ENCODE results near the gene HRG.

HRG gene

DNA sequence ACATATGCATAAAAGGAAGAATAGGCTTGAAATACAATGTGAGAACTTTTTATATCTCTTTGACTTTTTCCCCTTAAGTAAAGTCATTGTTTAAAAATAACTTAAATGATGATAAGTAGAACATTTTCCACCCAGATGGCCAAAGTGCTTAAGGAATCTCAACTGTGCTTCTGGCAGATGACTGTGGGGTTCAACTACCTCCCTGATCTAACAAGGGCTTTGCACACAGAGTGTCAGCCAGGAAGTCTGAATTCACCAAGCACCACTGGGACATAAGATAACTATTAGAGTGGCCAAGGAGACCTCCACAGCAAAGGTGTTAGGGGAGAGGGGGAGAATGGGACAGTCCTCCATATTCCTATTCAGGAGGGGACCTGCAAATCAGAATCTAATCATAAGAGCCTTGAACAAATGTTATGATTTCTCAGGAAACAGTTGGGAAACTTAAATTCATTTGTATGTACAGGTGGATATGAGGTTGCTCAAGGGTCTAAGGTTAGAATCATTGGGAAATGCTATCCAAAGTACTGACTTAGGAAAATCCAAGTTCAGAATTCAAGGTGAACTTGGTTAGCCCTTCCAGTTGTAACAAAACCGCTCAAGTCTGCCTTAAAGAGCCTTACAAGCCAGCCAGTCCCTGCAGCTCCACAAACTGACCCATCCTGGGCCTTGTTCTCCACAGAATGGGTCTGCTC is 25.9 kb upstream of the HRG start, which contains the start of gene FETUB:
Gene FETUB, plus strand, starts transcription at position 622 of the 695 bp plus-strand sequence. Its CDS starts 62 bp downstream, at position 684.
- no peak for DNase-seq

DNA sequence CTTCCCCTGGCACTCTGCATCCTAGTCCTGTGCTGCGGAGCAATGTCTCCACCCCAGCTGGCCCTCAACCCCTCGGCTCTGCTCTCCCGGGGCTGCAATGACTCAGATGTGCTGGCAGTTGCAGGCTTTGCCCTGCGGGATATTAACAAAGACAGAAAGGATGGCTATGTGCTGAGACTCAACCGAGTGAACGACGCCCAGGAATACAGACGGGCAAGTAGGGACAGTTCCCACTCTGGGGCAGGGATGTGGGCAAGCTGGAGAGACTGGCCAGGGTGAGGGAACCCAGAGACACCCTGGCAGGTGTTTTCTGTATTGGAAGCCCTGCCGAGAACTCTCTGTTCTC is 25.4 kb upstream of the HRG start:
- no peak for DNase-seq

- no peak for DNase-seq
These were observed 24.9 kb upstream of the HRG start for GRCh38 chr3:186640929-186641328.

GRCh38 chr3:186642014-186642413 is 23.8 kb upstream of the HRG start:
- DNase-seq: no peak

DNA sequence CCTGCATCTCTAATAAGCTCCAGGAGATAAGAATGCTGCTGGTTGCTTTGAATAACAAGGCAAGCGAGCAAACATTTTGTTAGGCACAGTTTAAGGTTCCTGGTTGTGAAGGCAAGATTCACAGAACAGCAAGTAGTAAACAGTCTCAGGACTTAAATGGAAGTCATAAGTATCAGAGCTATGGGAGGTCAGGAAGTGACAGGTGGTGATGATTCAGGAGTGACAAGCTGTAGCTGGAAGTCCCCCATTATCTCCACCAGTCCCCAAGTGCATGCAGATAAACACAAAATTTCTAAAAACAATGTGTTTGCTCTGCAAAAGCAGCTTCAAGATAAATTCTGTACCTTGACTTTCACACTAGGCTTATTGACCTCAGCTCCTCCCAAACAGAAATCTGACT is 22.3 kb upstream of the HRG start:
- DNase-seq: no peak

- DNase-seq: no peak
These were observed 21.1 kb upstream of the HRG start for GRCh38 chr3:186644683-186645082.

DNA sequence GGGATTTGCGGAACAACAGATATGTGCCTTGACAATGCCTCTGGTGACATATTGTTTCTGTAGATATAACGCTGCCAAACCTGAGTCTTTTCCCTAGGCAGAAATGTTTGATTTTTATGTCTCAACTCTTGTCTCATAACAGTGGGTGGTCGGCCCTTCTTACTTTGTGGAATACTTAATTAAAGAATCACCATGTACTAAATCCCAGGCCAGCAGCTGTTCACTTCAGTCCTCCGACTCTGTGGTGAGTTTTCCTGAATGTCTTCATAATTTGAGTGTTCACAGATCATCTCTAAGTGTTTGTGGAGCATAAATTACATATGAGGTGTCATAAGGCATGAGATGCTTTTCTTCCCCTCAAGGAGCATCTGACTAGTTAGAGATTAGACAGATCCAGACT is 19.7 kb upstream of the HRG start:
- no peak for DNase-seq

DNA sequence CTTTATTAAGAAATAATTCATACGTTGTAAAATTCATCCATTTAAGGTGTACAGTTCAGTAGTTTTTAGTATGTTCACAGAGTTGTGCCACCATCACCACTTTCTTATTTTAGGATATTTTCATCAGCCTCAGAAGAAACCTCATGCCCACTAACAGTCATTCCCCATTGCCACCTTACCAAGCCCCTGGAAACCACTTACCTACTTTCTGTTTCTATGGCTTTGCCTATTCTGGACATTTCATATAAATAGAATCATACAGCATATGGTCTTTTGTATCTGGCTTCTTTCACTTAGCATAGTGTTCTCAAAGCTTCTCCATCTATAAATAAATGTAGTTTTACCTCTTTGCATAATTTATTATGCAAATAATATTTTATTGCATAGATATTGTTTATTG is 19.0 kb upstream of the HRG start:
- no peak for DNase-seq

DNA sequence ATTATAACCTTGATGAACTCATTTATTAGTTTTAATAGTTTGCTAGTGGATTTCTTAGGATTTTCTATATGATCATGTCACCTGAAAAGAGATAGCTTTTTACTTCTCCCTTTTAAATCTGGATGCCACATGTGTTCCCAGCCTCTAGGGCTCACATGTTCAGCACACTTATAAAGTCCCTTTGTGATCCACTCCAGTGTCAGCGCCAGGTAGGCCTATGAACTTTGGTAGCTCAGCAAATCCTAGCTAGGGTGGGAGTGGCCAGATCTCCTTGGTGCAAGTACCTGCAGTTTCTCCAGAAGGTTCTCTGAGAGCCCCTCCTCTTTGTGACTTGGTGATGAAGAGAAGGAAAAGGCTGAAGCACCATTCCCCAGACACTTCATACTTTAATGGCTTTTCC is 17.0 kb upstream of the HRG start:
- DNase-seq: no peak

GRCh38 chr3:186651678-186652215 is 14.1 kb upstream of the HRG start:
- no peak for DNase-seq

DNA sequence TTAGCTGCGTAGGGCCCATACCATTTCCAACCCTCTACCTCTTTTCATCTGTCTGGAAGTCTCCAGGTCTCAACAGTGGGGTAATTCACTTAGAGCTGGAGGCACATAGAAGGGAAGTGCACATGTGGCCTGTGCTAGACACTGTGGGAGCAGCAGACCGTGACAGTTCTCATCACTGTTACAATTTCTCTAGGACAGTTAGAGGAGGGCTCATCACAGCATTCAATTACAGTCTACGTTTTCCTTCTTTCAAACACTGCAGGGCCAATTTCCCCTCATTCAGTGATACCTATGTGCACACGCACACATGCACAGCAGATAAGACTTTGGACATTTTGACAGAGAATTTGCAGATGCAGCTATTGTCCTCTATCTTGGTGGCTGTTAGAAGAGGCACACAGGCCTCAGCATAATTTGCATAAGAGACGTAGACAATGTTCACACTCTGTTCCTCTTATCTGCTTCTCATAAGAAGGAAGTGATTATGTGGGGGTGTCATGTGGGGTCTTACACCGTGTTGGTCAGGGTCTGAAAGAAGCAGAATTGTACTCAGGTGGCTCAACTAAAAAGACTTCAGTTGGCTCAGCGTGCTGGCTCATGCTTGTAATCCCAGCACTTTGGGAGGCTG is 12.6 kb upstream of the HRG start:
- DNase-seq: no peak

DNA sequence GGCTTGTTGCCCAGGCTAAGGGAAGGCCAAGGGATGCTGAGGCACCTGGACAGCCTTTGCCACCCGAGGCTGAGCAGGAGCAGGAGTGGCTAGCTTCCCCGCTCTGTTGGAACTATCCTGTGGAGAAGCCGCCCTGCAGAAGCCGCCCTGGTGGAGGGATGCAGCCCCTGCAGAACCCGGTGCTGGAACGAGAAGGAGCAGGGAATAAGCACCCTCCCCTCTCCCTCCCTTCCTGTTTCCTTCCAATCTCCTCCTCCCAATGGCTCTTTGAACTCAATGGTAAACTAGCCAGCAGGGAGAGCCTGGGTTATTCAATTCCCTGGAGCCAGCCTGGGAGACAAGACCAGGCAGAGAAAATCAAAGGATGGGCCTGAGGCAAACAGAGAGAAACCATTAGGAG is 11.8 kb upstream of the HRG start:
- peak; percentile 10 for DNase-seq

GRCh38 chr3:186663361-186664118 is 2.3 kb upstream of the HRG start:
- no peak for DNase-seq

DNA sequence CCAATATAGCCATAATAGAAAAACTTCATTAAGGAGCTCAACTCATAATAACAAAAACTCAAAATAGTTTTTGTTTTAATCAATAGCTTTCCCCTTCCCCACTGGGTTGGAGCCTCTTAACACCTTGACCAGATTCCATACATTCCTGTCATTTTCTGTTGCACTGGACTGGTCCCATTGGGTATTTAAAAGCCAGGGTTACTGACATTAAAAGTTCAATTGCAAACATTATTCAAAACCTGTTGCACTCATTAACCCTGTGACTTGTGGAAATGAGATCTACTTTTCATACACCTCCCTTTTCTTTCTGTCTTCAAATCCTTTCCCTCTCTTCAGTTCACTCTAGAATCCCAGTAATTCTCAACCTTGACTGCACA is 1.7 kb upstream of the HRG start:
- DNase-seq: no peak

- DNase-seq: no peak
These were observed 1.3 kb upstream of the HRG start for GRCh38 chr3:186664506-186664905.

DNA sequence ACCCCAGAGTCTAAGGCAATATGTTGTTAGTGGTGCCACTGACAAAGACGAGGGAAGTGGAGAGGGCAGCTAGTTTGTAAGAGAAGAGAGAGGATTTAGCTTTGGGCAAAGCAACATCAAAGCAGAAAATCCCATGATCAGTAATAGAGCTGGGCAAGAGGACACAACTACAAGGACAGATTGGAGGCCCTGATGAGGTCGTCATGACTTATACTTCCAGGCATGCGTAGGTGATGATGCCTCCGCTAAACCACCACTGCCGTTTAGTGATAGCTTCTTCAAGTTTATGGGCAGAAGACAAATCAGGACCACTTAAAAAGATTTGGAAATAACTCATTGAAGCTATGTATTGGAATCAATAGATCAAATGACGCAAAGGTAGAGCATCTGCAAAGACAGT is 2.6 kb downstream of the HRG start:
- DNase-seq: no peak

- no peak for DNase-seq
These were observed 3.7 kb downstream of the HRG start for GRCh38 chr3:186669378-186670084.

DNA sequence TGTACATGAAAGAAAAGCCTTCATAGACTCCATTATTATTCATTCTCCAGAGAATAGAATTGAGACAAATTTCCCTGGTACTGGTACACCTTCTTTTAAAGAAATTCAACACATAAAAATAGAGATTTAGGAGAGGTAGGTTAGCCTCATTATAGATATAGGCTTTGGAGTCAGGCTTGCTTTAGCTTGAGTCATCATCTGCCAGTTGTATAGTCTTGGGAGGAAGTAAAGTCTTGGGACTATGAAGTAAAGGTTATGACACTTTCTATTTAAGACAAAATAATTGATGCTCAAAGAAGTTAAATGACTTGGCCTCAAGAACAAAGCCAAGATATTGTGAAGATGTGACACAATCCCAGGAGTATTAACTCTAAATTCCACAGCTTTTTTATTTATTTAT is 4.3 kb downstream of the HRG start:
- no peak for DNase-seq

- no peak for DNase-seq
These were observed 5.2 kb downstream of the HRG start for GRCh38 chr3:186671051-186671450.

GRCh38 chr3:186678604-186679003 is 12.8 kb downstream of the HRG start:
- DNase-seq: no peak

DNA sequence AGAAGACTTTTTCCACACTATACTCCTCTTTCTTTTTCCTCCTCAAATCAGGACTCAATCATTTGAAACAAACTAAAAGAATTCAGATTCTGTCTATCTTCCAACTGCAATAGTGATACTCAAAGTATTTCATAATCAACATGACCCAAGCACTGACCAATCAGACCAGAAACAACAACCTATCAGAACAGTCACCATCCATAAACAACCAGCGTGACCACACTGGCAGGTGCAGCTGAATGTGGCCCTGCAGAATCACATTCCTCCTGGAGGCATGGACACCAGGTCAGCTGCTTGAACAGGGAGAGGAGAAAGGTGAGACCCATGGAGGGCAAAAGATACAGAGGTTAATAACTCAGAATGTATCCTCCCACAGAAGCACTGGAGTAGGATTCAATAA is 13.3 kb downstream of the HRG start:
- no peak for DNase-seq

GRCh38 chr3:186680869-186681268 is 15.1 kb downstream of the HRG start:
- DNase-seq: no peak

GRCh38 chr3:186682812-186683211 is 17.0 kb downstream of the HRG start:
- no peak for DNase-seq
